GM23248 (cell line): ENCODE data around the gene CCDC191.

Experiments used
- EZH2 ChIP-seq: fragments of 200-600 bp; sonication (generic); IDR thresholded peaks from 2 replicates; pipeline ENCODE4 v1.6.1; 2018; ENCODE audit warnings: antibody characterized with exemption, mild to moderate bottlenecking; ENCODE audit not compliant: insufficient read depth, poor library complexity, severe bottlenecking
- EZH2phosphoT487 ChIP-seq: fragments of 200-600 bp; sonication (generic); IDR thresholded peaks from 2 replicates; pipeline ENCODE4 v1.6.1; 2018; ENCODE audit warnings: antibody characterized with exemption, moderate library complexity, mild to moderate bottlenecking, low read depth; ENCODE audit not compliant: insufficient read depth

DNA sequence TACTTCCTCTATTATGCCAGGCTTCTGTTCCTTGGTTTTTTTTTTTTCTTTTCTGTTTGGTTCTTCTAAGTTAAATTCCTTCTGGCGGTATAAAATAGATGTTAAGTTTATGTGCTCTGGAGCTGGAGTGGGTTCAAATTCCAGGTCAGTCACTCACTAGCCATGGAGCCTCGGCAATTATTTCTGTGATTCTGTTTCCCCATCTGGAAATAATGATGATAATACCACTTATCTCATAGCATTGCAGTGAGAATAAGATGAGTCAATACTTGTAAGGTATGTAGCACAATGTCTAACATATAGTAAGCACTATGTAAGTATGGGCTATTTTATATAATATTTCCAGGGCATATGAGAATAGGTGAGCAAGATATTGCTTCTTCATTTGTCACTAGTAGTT is 141.7 kb downstream of the CCDC191 start:
- TF ChIP-seq EZH2 = no peak
- 0 out of 2 replicates have a peak, but pooled peaks have one; percentile 29 for TF ChIP-seq EZH2phosphoT487
